Measurements from ENCODE around the gene UBQLN1.
"Not testable (repeated sequence)": the region's sequence is repeated elsewhere in the genome, so short reads cannot be mapped to it uniquely, and the experiment has no call there.

UBQLN1 gene

DNA sequence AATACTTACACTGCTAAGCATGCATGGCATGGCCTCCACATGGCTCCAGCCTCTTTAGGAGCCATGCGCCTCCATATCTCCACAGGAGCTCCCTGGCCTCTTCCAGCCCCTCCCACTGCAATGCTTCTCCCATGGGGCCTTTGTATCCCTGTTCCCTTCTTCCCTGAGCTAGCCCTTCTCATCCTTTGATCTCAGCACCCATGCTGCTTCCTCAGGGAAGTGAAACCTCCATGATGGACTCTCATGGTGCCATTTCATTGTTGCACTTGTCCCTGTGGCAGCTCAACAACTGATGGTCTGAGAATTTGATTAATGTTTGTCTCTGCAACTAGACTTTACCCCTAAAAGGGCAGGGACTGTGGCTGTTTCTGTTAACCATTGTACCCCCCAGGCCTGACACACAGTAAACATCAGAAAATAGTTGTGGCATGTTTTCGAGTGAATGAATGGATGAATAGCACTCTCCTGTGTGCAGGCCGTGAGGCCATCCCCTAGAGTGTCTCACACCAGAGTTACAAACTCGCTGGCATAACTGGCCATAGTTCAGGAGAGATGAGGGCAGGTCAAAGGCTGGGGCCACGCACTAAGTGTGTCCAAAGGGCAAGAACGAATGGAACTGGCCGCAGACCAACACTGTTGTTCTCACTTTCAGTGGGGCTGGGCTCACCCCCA lies 78.2 kb downstream of the UBQLN1 start:
- DNase-seq, result no peak

DNA sequence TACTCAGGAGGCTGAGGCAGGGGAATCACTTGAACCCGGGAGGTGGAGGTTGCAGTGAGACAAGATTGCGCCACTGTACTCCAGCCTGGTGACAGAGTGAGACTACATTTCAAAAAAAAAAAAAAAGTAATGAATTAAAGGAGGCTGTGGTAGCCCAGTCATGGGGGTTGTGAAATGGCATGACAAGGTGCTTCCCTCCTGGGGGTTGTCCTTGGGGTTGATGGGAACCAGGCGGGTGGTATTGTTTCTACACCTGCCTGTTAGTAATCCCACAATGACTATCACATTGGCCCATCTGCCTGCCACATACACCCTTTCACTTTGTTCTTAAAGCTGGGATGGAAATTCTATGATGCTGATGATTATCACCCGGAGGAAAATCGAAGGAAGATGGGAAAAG lies 79.2 kb downstream of the UBQLN1 start:
- no peak for DNase-seq

DNA sequence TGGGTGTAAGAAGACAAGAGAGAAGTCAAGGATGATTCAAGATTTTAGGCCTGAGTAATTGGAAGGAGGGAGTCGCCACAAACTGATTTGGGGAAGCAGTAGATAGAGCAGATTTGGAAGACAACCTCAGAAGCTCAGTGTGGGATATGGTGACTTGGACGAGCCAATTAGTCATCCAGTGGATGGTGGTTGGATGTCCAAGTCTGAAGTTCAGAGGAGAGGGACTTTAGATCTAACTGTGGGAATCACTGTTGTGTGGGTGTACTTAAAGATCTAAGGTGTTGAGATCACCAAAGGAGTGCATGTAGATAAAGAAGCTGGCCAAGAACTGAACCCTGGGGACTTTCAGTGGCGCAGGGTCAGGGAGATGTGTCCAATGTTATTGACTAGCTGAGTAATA lies 82.6 kb downstream of the UBQLN1 start:
- no peak for DNase-seq

DNA sequence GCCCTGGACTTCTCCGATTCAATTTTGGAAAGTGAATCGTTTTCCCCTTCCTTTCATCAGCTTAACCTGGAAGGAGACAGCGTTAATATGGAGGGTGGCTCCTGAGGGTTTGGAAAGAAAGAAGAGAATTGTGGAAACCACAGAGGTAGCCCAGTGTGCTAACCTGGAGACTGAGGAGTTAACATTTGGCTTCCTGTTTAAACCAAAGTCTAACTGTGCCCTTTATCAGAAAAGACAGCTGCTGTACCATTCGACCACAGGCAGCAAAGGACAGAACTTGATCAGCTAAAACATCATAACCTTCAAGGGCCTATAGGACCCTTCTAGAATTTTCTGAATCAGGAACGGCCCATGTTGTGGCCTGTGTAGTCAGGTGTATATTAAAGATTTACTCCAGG lies 84.1 kb downstream of the UBQLN1 start:
- DNase-seq, result no peak

DNA sequence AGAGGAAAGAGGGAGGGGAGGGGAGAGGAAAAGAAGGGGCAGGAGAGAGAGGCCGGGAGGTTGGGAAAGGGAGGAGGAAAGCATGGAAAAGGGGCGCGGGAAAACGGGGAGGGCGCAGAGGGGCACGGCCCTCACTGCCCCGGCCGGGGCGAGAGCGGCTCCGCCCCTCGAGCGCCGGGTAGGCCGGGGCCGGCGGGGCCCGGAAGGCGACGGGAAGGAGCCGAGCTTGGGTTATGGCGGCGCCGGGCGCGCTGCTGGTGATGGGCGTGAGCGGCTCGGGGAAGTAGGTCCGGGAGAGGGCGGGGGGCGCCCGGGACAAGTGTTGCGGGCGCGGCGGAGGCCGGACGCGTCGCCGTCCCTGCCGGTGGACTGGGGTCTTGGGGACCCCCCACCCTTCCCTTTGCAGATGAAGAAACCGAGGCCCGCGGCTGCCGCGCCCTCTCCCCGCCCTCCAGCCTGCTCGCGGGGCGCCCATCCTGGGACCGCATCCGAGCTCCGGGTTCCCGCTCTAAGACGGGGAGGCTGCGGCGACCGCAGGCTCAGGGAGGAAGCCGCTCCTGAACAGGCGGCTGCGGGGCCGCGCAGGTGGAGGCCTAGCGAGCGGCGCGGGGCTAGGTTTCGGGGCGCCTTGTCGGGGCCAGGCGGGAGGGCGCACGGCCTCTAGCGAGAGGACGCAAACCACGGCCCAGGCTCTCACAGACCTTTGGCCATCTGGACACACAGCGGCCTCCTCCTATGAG lies 84.6 kb downstream of the UBQLN1 start, which contains the start of gene IDNK:
IDNK (plus strand) TSS at position 205 of the 740 bp plus-strand sequence; CDS start at position 234, 29 bp downstream.
- peak; percentile 73 for DNase-seq

DNA sequence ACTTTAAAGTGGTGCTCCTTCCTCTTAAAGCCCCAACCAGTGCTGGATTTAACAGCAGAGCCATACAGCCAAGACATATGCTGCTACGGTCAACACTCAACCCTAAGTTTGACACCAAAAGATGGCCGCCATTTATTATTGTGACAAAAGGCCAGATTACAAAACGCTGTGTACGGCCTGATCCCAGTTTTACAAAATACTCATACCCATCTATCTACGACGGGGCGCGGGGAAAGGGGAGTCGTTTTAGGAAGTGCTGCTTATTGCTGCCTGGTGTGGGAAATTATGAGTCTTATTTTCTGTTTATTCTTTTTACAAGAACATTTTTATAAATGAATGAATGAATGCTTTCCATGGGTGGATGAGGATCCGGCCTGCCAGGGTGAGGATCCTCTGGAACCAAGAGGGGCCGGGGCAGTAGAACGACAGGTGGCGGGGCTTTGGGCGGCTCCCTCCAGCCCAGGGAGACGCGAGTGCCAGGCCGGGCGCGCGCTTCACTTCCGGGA lies 85.3 kb downstream of the UBQLN1 start:
- no peak for DNase-seq

DNA sequence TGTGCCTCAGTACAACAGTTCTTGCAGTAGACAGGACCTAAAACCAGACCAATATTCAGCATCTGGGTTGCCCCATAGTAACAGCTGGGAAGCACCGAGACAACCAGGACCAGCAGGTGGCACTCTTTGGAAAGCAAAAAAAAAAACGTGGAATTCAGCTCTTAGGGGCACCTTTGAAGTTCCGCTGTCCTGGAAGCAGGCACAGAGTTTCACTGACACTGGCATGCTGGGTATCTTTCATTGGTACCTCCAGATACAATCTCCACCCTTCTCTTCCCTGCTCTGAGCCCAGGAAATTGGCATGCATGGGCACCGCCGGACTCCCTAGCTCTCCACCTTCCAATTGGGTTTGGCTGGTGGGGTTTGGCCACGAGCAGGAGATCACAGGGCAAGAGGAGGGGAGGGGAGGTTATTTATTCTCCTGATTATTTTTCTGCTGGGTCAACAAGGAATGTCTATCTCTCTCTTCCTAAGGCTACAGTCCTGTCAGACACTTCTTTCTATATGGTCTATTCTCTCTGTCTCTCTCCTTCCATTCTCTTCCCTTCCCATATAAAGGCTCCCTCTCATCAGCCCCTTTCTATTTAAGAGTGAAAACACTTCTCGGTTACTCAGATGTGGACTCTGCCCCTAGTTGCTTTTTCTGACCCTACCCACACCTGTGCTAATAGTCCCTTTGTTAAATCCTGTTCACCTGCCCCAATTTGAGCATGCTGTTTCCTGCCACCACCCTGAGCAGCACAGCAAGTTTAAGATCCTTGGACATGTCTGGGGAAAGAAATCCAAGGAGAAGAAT lies 86.7 kb downstream of the UBQLN1 start:
- DNase-seq, result no peak

DNA sequence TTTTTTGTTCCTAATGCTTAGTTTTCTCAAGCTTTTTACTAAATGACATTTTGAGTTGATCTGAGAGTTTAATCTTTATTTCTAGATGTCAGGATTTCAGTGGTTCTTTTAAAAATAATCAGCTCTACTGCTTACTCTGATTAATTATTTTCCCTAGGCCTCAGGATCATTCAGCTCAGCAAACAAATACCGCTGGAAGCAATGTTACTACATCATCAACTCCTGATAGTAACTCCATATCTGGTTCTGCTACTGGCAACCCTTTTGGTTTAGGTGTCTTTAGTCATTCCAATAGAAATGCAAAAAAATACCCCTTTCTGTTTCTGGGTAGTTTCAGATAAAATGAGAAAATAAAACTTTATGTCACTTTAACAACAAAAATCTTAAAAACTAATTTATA lies 90.5 kb downstream of the UBQLN1 start:
- no peak for DNase-seq

DNA sequence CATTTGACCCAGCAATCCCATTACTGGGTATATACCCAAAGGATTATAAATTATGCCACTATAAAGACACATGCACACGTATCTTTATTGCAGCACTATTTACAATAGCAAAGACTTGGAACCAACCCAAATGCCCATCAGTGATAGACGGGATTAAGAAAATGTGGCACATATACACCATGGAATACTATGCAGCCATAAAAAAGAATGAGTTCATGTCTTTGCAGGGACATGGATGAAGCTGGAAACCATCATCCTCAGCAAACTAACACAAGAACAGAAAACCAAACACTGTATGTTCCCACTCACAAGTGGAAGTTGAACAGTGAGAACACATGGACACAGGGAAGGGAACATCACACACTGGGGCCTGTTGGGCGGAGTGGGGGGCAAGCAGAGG lies 94.5 kb downstream of the UBQLN1 start:
- DNase-seq, result not testable (repeated sequence)
